Adrenal gland (tissue), 5 donors: ENCODE results near the gene UBN1.

Experiments used
- CTCF ChIP-seq, 6 experiments: fragments of 450-650 bp in 4 of 6; fragments of 200-600 bp in 2 of 6; sonication (generic) in 1 of 6; IDR thresholded peaks; 1 replicate in 5 of 6; 2 replicates in 1 of 6; pipeline versions ENCODE4 v1.5.1 to v1.8.0; 2016 to 2021; ENCODE audit warnings: antibody characterized with exemption in 6 of 6, mild to moderate bottlenecking in 2 of 6, moderate library complexity in 1 of 6
- POLR2A ChIP-seq, 2 donors: fragments of 450-650 bp; IDR thresholded peaks; one replicate each; pipeline ENCODE4 v1.6.1; 2017; ENCODE audit warnings: antibody characterized with exemption in 2 of 2, mild to moderate bottlenecking in 2 of 2, moderate library complexity in 1 of 2
- donor health status: DM: no; HTN: no; CAD: no.

GRCh38 chr16:4828567-4829321 is 18.5 kb upstream of the UBN1 start:
- no peak for TF ChIP-seq CTCF (IDR thresholded peaks at IDR 0.05)
- no peak for TF ChIP-seq POLR2A (IDR thresholded peaks at IDR 0.05)
